NB4 (cell line): ENCODE results near the gene ZFPM1.
A peak's percentile ranks its signal among the peaks of the same experiment; 100 is the strongest.
"Not testable (repeated sequence)": the region's sequence is repeated elsewhere in the genome, so short reads cannot be mapped to it uniquely, and the experiment has no call there.

Experiments
- DNase-seq: peaks from one replicate; pipeline ENCODE4 v3.0.0; 2010; ENCODE audit warnings: low read depth
- H3K4me3 ChIP-seq: one replicate; pipeline ENCODE4 v1.5.1; 2011; ENCODE audit warnings: mild to moderate bottlenecking, low read depth, low read length, moderate library complexity
- CTCF ChIP-seq: IDR thresholded peaks from one replicate; pipeline ENCODE4 v1.5.1; 2012; ENCODE audit warnings: low read depth, low read length
- MAX ChIP-seq: IDR thresholded peaks from 2 replicates; pipeline ENCODE4 v1.6.1; 2011; ENCODE audit warnings: low read depth, low read length
- MYC ChIP-seq: IDR thresholded peaks from 2 replicates; pipeline ENCODE4 v1.6.1; 2011; ENCODE audit warnings: low read depth, low read length
- POLR2A ChIP-seq: IDR thresholded peaks from 2 replicates; pipeline ENCODE4 v1.6.1; 2011; ENCODE audit warnings: mild to moderate bottlenecking; ENCODE audit not compliant: insufficient read length; ENCODE audit errors: extremely low read depth

The ZFPM1 gene

GRCh38 chr16:88484505-88485365, 31.7 kb downstream of the ZFPM1 start:
- TF ChIP-seq POLR2A (no peak), CTCF (no peak), MAX (no peak), MYC (no peak)
- no peak for DNase-seq
- H3K4me3 ChIP-seq = no peak overlapping the region

- not testable (repeated sequence) for DNase-seq, H3K4me3 ChIP-seq
Observed at GRCh38 chr16:88485366-88485741, 32.3 kb downstream of the ZFPM1 start.

GRCh38 chr16:88486398-88487123, 33.5 kb downstream of the ZFPM1 start:
- TF ChIP-seq MAX (no peak), CTCF (no peak), POLR2A (no peak), MYC (no peak)
- no peak overlapping the region for H3K4me3 ChIP-seq

GRCh38 chr16:88487124-88487432, 34.0 kb downstream of the ZFPM1 start:
- TF ChIP-seq MAX (no peak), POLR2A (no peak), MYC (no peak), CTCF (no peak)
- no peak overlapping the region for H3K4me3 ChIP-seq
- DNase-seq = no peak

More at GRCh38 chr16:88486398-88487123, 33.5 kb downstream of the ZFPM1 start:
- no peak for DNase-seq

GRCh38 chr16:88487920-88488851, 35.1 kb downstream of the ZFPM1 start:
- TF ChIP-seq CTCF (peak; percentile 1), MYC (no peak)
- DNase-seq = no peak
- no peak overlapping the region for H3K4me3 ChIP-seq

GRCh38 chr16:88489163-88489741, 36.2 kb downstream of the ZFPM1 start:
- TF ChIP-seq CTCF (no peak), MYC (no peak), POLR2A (no peak), MAX (no peak)
- no peak for DNase-seq
- H3K4me3 ChIP-seq = no peak overlapping the region
